HG03280 (cell line): ENCODE measurements around the gene PDE6A.

Experiments
- ATAC-seq: cut with Tn5 transposase; IDR thresholded peaks from one replicate; pipeline ENCODE4 v1.9.1; 2021; ENCODE audit warnings: mild to moderate bottlenecking, moderate library complexity; ENCODE audit not compliant: unreplicated experiment

Gene PDE6A

DNA sequence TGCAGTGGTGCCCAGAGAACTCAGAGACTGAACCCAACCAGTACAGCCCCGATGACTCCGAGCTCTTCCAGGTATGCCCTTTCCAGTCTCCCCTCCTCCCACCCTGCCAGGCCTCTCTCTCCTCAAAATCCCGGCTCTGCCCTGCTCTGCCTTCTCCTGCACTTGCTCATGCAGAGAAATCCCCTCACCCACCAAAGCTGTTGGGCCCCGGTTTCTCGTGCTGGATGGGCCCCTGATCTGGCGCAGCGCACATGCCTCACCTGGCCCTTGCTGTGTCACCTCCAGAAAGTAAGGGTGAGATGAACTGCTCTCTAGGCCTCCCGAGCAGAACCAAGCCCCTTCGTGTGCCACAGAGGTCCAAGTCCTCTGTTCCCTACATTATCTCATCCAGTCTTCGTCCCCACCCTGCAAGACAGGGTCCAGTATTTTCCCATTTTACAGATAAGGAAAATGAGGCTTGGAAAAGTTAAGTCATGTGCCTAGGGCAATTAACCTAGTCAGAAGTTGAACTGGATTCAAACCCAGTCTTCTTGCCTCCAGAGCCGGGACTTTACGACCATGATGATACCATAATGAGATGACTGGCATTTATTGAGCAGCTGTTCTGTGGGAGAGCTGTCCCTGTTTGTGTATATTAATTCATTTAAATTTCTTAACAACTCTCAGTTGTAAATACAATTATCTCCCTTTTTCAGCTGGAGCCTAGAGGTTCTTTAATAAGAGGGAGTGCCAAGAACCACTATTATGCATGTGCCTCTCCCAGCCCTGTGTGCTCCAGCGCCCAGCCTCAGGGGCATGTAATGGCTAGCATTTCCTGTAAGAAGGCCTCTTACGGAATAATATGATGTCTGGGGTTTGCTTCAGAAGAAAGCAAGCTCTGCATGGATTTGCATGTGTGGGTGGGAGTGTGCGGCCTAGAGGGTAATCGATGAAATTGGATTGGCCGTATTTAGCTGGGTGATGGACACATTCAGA, 123.8 kb downstream of the PDE6A start:
- ATAC-seq = no peak

DNA sequence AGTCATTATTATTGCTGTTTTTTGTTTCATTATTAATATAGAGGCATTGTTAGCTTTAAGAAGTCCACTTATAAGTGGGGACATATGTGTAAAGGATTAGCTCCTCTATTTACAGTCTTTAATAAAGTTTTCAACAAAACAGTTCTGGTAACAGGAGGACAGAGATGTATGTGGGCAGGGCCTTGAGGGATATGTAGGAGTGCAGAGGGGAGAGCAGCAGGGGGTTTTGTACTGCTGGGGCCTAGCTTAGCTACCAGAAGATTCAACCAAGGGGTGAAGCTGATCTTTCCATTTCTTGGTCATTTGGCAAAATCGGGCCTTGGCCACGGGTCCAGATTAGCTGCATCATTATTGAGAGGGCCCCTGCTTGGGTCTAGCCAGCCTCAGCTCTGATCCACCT, 124.6 kb downstream of the PDE6A start:
- no peak for ATAC-seq

DNA sequence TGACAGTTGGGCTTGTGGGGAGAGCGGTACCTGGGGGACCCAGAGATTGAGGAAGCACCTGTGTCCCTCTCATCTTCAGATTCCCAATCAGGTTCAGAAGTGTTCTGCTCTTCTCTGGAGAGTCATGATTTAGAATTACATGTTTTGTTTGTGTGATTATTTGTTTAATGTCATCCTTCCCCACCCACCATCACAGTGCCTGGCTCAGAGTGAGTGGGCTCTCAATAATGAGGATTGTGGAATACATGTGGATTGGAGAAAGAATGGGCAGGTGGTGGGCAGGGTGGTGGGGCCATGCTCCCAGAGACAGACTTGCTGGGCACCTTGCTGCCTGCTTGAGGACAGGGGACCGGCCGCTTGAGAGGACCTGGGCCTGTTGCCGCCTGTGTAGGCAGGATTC, 126.5 kb downstream of the PDE6A start:
- no peak for ATAC-seq

DNA sequence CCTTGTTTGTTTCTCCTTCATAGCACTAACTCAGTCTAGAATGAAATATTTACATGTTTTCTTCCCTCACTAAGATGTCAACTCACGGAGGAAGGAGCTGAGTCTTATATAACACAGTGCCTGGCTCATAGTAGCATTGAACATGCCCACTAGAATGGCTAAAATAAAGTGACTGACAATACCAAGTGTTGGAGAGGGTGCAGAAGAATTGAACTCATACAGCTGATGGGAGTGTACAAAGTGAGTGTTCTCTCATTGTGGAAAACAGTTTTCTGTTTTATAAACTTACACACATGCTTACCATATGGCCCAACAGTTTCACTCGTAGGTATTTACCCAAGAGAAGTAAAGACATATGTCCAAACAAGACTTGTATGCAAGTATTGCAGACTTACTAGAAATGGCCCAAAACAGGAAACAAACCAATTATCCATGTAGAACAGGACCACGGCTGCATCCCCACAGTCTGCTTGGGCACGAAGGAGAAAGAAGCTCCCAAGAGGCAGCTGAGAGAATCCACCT, 127.0 kb downstream of the PDE6A start:
- no peak for ATAC-seq

DNA sequence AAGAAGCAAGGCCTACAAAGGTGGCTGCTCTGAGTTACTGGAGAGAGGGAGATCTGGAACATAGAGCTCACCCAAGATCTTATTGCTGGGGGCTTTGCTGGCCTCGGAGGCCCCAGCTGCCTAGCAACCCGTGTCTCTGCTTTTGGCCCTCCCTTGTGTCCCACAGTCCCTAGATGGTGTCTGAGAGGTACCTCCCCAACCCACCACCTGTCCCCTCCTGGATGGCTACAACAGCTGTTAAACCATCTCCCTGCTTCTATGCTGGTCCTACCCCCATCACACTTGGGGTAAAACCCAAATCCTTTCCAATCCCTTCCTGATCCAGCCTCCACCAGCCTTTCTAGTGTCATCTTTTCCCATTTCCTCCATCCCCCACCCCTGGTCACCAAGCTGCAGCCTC, 127.9 kb downstream of the PDE6A start:
- no peak for ATAC-seq

DNA sequence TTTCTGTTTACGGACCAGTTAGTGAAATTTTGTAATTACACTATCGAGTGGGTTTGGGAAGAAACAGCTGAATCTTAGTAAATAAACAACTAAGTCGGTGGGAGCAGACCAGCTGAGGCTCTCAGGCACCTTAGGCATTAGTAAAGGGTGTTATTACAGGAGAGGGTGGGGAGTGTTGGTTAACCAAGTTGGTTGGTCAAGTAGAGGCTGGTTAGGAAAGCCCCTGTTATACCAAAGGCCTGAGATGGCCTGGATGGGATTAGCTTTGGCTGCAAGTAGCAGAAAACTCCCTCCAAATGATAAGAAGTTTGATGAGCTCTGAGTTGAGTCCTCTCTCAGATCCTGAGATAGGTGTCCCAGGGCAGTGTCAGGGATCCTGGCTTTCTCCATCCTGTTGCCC, 133.1 kb downstream of the PDE6A start:
- ATAC-seq = no peak

DNA sequence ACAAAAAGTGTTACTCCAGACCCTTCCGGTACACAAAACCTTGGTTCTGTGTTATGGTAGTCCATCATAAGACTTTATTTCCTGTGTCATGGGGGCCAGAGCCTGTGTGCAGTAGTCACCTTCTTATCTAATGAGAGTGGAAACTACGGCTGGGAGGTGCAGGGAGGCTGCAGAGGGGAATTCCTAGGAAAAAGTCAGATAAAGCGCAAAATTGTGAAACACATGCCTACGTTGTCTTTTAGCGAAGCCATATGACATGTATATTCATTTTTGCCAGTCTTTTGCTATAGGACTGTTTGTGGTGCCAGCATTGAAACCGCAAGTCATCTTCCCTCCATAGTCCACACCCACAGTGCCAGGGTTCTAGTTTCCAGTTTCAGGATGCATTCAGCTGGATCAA, 133.7 kb downstream of the PDE6A start:
- ATAC-seq = no peak

DNA sequence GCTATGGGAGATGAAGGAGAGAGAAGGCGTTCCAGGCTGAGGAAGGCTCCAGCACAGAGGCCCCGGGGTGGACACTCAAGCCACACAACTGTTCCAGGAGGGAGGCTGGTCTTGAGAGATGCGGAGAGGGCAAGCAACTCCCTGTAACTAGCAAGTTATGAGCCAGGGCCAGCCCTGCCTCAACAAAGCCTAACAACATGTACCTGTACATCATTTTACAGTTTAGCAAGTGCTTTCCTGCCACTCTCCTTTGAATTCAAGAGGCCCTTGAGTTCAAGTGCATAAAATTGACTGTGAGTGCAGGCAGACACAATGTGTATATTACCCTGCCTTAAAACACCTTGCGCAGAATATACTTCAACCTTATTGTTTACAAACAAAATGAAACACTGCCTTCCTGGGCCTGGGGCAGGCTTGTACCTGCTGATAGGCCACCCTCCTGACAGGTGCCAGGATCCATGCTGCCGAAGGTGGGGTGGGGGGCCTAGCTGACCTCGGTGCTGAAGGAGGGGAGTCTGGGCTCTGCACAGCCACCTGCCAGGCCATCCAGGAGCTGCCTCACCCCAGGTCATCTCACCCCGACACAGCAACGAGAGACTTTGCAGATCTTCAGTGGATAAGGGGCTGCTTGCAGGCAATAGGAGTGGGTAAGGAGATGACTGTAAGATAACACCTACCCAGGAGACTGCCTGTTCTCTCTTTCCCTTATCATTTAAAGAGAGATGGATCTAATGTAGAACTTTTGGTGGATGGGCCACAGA, 134.5 kb downstream of the PDE6A start:
- no peak for ATAC-seq

DNA sequence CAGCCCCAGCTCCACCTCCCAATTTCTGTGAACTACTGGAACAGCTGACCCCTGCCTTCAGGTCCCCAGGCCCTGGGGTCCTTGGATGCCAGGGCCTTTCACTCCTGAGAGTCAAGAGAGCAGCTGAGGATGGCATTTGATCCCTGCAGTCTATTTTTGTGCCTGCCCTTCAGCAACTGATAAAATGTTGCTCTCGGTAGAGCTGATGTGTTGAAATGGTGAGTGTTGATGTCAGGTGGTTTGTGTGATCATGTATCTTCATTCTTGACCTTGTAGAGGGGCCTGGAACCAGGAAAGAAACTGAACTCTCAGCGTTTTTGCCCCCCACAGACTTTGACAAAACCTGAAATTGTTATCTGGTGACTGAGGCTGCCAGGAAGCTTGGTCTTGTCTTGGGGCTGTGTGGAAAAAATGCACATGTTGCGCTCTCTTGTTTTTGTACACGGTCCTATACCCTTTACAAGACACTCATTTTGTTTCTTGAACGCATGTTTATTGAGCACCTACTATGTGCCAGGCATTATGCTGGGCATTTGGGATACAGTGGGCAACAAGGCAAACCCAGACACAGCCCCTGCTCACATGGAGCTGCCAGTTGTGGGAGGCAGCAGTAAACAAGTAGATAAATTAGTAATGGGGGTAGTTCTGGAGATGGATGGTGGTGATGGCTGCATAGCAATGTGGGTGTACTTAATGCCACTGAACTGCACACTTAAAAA, 136.2 kb downstream of the PDE6A start:
- no peak for ATAC-seq
